ENCODE results near the gene SNX8. TPM values are rescaled to one million over a fixed set of nuclear protein-coding genes. Genes with fewer than 3 reads are reported as not detected.

SNX8 gene
- total RNA-seq, 1 donor from 2014 or later = 15.6 TPM

GRCh38 chr7:2224491-2224928, 89.7 kb downstream of the SNX8 start:
- Mint-ChIP-seq H3K27me3 (no peaks in the 10 kb centered on the region), H3K4me3 (ENCODE audit: low read depth) (no peak overlapping the region), H3K9me3 (ENCODE audit: low read depth) (no peaks in the 10 kb centered on the region), H3K4me1 (ENCODE audit: low read depth) (no peaks in the 10 kb centered on the region), H3K27ac (no peak overlapping the region), H3K36me3 (ENCODE audit: insufficient read depth) (peaks cover 21% of the 10 kb centered on the region)
- no peak for DNase-seq (ENCODE audit: low spot score, unreplicated experiment)
- no peak for TF ChIP-seq CTCF (IDR thresholded peaks at IDR 0.05; ENCODE audit: unreplicated experiment)

GRCh38 chr7:2223321-2223720, 90.9 kb downstream of the SNX8 start:
- no peak for TF ChIP-seq CTCF (IDR thresholded peaks at IDR 0.05; ENCODE audit: unreplicated experiment)
- Mint-ChIP-seq H3K27me3 (no peaks in the 10 kb centered on the region), H3K4me1 (ENCODE audit: low read depth) (no peaks in the 10 kb centered on the region), H3K4me3 (ENCODE audit: low read depth) (no peak overlapping the region), H3K9me3 (ENCODE audit: low read depth) (no peaks in the 10 kb centered on the region), H3K27ac (no peak overlapping the region), H3K36me3 (ENCODE audit: insufficient read depth) (peaks cover 21% of the 10 kb centered on the region)
- no peak for DNase-seq (ENCODE audit: low spot score, unreplicated experiment)

GRCh38 chr7:2222516-2222915, 91.7 kb downstream of the SNX8 start:
- Mint-ChIP-seq H3K9me3 (ENCODE audit: low read depth) (no peaks in the 10 kb centered on the region), H3K4me3 (ENCODE audit: low read depth) (no peak overlapping the region), H3K27ac (no peak overlapping the region), H3K4me1 (ENCODE audit: low read depth) (no peaks in the 10 kb centered on the region), H3K27me3 (no peaks in the 10 kb centered on the region), H3K36me3 (ENCODE audit: insufficient read depth) (peaks cover 21% of the 10 kb centered on the region)
- no peak for TF ChIP-seq CTCF (IDR thresholded peaks at IDR 0.05; ENCODE audit: unreplicated experiment)
- DNase-seq (ENCODE audit: low spot score, unreplicated experiment) = no peak

- Mint-ChIP-seq H3K4me1 (ENCODE audit: low read depth) (no peaks in the 10 kb centered on the region), H3K27me3 (no peaks in the 10 kb centered on the region), H3K4me3 (ENCODE audit: low read depth) (no peak overlapping the region), H3K36me3 (ENCODE audit: insufficient read depth) (peaks cover 26% of the 10 kb centered on the region), H3K9me3 (ENCODE audit: low read depth) (no peaks in the 10 kb centered on the region), H3K27ac (no peak overlapping the region)
- no peak for DNase-seq (ENCODE audit: low spot score, unreplicated experiment)
- TF ChIP-seq CTCF (IDR thresholded peaks at IDR 0.05; ENCODE audit: unreplicated experiment) = no peak
These were observed 93.3 kb downstream of the SNX8 start for GRCh38 chr7:2220954-2221353.

GRCh38 chr7:2220506-2220905, 93.7 kb downstream of the SNX8 start:
- no peak for DNase-seq (ENCODE audit: low spot score, unreplicated experiment)
- Mint-ChIP-seq H3K4me3 (ENCODE audit: low read depth) (no peak overlapping the region), H3K27ac (no peak overlapping the region), H3K36me3 (ENCODE audit: insufficient read depth) (peaks cover 27% of the 10 kb centered on the region), H3K9me3 (ENCODE audit: low read depth) (no peaks in the 10 kb centered on the region), H3K27me3 (no peaks in the 10 kb centered on the region), H3K4me1 (ENCODE audit: low read depth) (no peaks in the 10 kb centered on the region)
- no peak for TF ChIP-seq CTCF (IDR thresholded peaks at IDR 0.05; ENCODE audit: unreplicated experiment)
